Measurements from ENCODE around the gene NID1.

The NID1 gene

DNA sequence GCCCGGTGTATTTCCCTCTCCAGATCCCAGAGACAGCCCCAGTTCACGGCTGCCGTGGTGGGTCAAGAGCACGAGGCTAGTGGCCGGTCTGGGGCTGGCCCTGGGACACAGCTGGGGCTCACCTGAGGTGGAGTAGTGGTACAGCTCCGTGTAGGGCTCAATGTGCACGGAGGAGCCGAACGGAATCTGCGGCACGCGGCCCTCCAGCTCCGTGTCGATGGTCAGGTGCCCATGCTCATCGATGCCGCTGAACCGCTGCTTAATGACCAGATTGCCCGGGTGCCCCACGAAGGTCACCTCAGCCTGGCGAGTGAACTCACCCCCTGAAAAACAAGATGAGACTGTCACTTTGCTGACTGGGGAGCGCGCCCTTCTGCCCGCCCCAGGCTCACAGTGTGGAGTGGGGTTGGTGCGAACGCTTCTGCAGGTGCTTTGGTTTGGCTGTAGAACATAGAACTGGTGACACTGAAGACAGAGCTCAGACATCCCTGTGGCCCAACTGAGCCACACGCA, 35.4 kb downstream of the NID1 start:
- ATAC-seq (ENCODE audit: insufficient read depth, low read depth) (no peak), DNase-seq (no peak)
- no peaks in the 10 kb centered on the region for H4K20me1 ChIP-seq (ENCODE audit: insufficient read depth, low read length)
- H3K27ac ChIP-seq (ENCODE audit: low read length) = no peak overlapping the region
- no peak overlapping the region for H3K9ac ChIP-seq (ENCODE audit: low read depth, low read length)
- TF ChIP-seq, protein P1, sequence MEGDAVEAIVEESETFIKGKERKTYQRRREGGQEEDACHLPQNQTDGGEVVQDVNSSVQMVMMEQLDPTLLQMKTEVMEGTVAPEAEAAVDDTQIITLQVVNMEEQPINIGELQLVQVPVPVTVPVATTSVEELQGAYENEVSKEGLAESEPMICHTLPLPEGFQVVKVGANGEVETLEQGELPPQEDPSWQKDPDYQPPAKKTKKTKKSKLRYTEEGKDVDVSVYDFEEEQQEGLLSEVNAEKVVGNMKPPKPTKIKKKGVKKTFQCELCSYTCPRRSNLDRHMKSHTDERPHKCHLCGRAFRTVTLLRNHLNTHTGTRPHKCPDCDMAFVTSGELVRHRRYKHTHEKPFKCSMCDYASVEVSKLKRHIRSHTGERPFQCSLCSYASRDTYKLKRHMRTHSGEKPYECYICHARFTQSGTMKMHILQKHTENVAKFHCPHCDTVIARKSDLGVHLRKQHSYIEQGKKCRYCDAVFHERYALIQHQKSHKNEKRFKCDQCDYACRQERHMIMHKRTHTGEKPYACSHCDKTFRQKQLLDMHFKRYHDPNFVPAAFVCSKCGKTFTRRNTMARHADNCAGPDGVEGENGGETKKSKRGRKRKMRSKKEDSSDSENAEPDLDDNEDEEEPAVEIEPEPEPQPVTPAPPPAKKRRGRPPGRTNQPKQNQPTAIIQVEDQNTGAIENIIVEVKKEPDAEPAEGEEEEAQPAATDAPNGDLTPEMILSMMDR (IDR thresholded peaks at IDR 0.05; ENCODE audit: borderline replicate concordance, extremely low read depth, low read length, poor library complexity, severe bottlenecking) = no peak
- TF ChIP-seq EZH2 (IDR thresholded peaks at IDR 0.05; ENCODE audit: borderline replicate concordance, low read depth, low read length, severe bottlenecking) = no peak
- no peaks in the 10 kb centered on the region for H3K4me1 ChIP-seq (ENCODE audit: insufficient read depth, low read length)
- H3K9me3 ChIP-seq (ENCODE audit: insufficient read depth, low read length, severe bottlenecking) = no peaks in the 10 kb centered on the region
- H2AFZ ChIP-seq (ENCODE audit: low read depth, low read length) = no peak overlapping the region
- no peak overlapping the region for H3K4me2 ChIP-seq (ENCODE audit: insufficient read depth, low read length)
- H3K27me3 ChIP-seq (ENCODE audit: insufficient read depth, low read length, poor library complexity) = no peaks in the 10 kb centered on the region
- H3K36me3 ChIP-seq (ENCODE audit: insufficient read depth, low read length) = no peaks in the 10 kb centered on the region
- no peaks in the 10 kb centered on the region for H3K79me2 ChIP-seq (ENCODE audit: insufficient read depth, low read length)
- no peak overlapping the region for H3K4me3 ChIP-seq (ENCODE audit: low read depth in 1 of 2, low read length in 2 of 2)

DNA sequence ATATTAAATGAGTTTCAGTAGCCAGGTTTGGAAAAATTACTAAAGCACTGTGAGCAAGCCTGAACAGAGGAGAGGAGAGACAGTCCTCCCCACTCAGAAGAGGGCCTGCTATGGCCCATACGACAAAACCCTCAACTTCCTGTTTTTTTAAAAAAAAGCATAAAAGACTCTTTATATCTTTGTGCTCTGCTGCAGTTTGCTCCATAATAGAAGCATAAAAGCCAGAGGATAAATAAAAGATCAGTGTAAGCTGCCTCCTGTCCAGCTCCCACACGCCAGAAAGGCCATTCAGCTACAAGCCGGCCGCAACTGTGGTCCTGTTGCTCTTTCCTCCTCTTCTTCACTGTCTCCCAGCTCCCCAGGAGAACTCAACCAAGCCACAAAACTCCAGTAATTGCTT, 37.8 kb downstream of the NID1 start:
- DNase-seq (no peak), ATAC-seq (ENCODE audit: insufficient read depth, low read depth) (no peak)
- no peaks in the 10 kb centered on the region for H3K4me1 ChIP-seq (ENCODE audit: insufficient read depth, low read length)
- no peak overlapping the region for H3K4me3 ChIP-seq (ENCODE audit: low read depth in 1 of 2, low read length in 2 of 2)
- no peak overlapping the region for H2AFZ ChIP-seq (ENCODE audit: low read depth, low read length)
- H3K9ac ChIP-seq (ENCODE audit: low read depth, low read length) = no peak overlapping the region
- no peaks in the 10 kb centered on the region for H3K27me3 ChIP-seq (ENCODE audit: insufficient read depth, low read length, poor library complexity)
- H3K9me3 ChIP-seq (ENCODE audit: insufficient read depth, low read length, severe bottlenecking) = no peaks in the 10 kb centered on the region
- H3K27ac ChIP-seq (ENCODE audit: low read length) = no peak overlapping the region
- H3K36me3 ChIP-seq (ENCODE audit: insufficient read depth, low read length) = no peaks in the 10 kb centered on the region
- H3K4me2 ChIP-seq (ENCODE audit: insufficient read depth, low read length) = no peak overlapping the region
- no peaks in the 10 kb centered on the region for H4K20me1 ChIP-seq (ENCODE audit: insufficient read depth, low read length)
- TF ChIP-seq, protein P1 (IDR thresholded peaks at IDR 0.05; ENCODE audit: borderline replicate concordance, extremely low read depth, low read length, poor library complexity, severe bottlenecking) = no peak
- TF ChIP-seq EZH2 (IDR thresholded peaks at IDR 0.05; ENCODE audit: borderline replicate concordance, low read depth, low read length, severe bottlenecking) = no peak
- H3K79me2 ChIP-seq (ENCODE audit: insufficient read depth, low read length) = no peaks in the 10 kb centered on the region

DNA sequence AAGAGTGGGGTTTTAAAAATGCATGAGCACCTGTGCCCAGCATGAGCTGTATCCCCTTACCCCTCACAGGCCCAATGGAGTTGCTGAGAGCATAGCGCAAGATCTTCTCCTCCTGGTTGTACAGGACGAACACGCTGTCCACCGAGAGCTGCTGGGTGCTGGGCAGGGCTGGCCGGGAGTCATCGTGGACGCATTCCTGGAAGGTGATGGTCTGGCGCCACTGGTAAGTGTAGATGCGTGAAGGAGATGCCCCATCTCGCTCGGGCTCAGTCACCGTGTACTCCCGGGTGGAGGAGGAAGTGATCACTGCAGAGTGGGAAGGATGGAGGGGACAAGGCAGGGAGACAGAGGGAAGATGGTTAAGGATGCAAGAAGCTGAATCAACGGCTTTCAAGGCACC, 39.1 kb downstream of the NID1 start:
- no peak for TF ChIP-seq EZH2 (IDR thresholded peaks at IDR 0.05; ENCODE audit: borderline replicate concordance, low read depth, low read length, severe bottlenecking)
- TF ChIP-seq, protein P1 (IDR thresholded peaks at IDR 0.05; ENCODE audit: borderline replicate concordance, extremely low read depth, low read length, poor library complexity, severe bottlenecking) = no peak
- no peaks in the 10 kb centered on the region for H3K27me3 ChIP-seq (ENCODE audit: insufficient read depth, low read length, poor library complexity)
- DNase-seq = no peak

DNA sequence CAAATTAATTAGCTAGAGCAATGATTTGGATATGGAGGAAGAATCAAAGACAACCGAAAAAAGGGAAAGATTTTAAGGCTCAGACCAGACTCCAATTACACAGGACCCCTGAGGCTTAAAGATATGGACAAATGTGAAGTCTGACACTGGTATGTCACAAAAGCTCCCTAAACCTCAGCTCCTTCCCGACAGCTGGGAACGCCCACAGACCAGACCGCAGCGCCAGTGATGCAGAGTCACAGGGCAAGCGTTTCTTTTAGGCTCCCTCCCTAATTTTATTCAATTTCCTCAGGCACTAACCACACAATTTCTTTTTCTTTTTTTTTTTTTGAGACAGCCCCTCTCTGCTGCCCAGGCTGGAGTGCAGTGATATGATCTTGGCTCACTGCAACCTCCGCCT, 40.2 kb downstream of the NID1 start:
- H3K36me3 ChIP-seq (ENCODE audit: insufficient read depth, low read length) = no peaks in the 10 kb centered on the region
- TF ChIP-seq, protein P1 (IDR thresholded peaks at IDR 0.05; ENCODE audit: borderline replicate concordance, extremely low read depth, low read length, poor library complexity, severe bottlenecking) = no peak
- TF ChIP-seq EZH2 (IDR thresholded peaks at IDR 0.05; ENCODE audit: borderline replicate concordance, low read depth, low read length, severe bottlenecking) = no peak
- no peak overlapping the region for H3K27ac ChIP-seq (ENCODE audit: low read length)
- H3K27me3 ChIP-seq (ENCODE audit: insufficient read depth, low read length, poor library complexity) = no peaks in the 10 kb centered on the region
- no peaks in the 10 kb centered on the region for H3K9me3 ChIP-seq (ENCODE audit: insufficient read depth, low read length, severe bottlenecking)
- no peaks in the 10 kb centered on the region for H3K79me2 ChIP-seq (ENCODE audit: insufficient read depth, low read length)
- H3K4me3 ChIP-seq (ENCODE audit: low read depth in 1 of 2, low read length in 2 of 2) = no peak overlapping the region
- no peaks in the 10 kb centered on the region for H4K20me1 ChIP-seq (ENCODE audit: insufficient read depth, low read length)
- no peak overlapping the region for H2AFZ ChIP-seq (ENCODE audit: low read depth, low read length)
- ATAC-seq (ENCODE audit: insufficient read depth, low read depth) (no peak), DNase-seq (no peak)
- H3K9ac ChIP-seq (ENCODE audit: low read depth, low read length) = no peak overlapping the region
- H3K4me1 ChIP-seq (ENCODE audit: insufficient read depth, low read length) = no peaks in the 10 kb centered on the region
- no peak overlapping the region for H3K4me2 ChIP-seq (ENCODE audit: insufficient read depth, low read length)

More for the DNA sequence above, 39.1 kb downstream of the NID1 start:
- no peak for ATAC-seq (ENCODE audit: insufficient read depth, low read depth)
- H3K4me3 ChIP-seq (ENCODE audit: low read depth in 1 of 2, low read length in 2 of 2) = no peak overlapping the region
- H2AFZ ChIP-seq (ENCODE audit: low read depth, low read length) = no peak overlapping the region
- no peak overlapping the region for H3K9ac ChIP-seq (ENCODE audit: low read depth, low read length)
- H3K4me1 ChIP-seq (ENCODE audit: insufficient read depth, low read length) = no peaks in the 10 kb centered on the region
- no peak overlapping the region for H3K27ac ChIP-seq (ENCODE audit: low read length)
- H3K4me2 ChIP-seq (ENCODE audit: insufficient read depth, low read length) = no peak overlapping the region
- H3K9me3 ChIP-seq (ENCODE audit: insufficient read depth, low read length, severe bottlenecking) = no peaks in the 10 kb centered on the region
- H3K36me3 ChIP-seq (ENCODE audit: insufficient read depth, low read length) = no peaks in the 10 kb centered on the region
- no peaks in the 10 kb centered on the region for H3K79me2 ChIP-seq (ENCODE audit: insufficient read depth, low read length)
- no peaks in the 10 kb centered on the region for H4K20me1 ChIP-seq (ENCODE audit: insufficient read depth, low read length)
